SU-DHL-6 (cell line): ENCODE results near the gene C3orf22.

Experiments
- H2AFZ ChIP-seq: fragments of 200-600 bp; sonication (generic); 2 replicates; pipeline ENCODE4 v1.6.1; 2014; ENCODE audit warnings: low read depth, mild to moderate bottlenecking, moderate library complexity, mixed read lengths, antibody characterized with exemption, low read length; ENCODE audit not compliant: severe bottlenecking
- H3F3A ChIP-seq: fragments of 200-600 bp; shearing (Covaris generic); 2 replicates; pipeline ENCODE4 v1.6.0; 2016; ENCODE audit warnings: antibody characterized with exemption, mild to moderate bottlenecking; ENCODE audit not compliant: insufficient read depth
- H3K27ac ChIP-seq: fragments of 200-600 bp; sonication (generic); 2 replicates; pipeline ENCODE4 v1.5.1; 2016; ENCODE audit warnings: low read depth, mild to moderate bottlenecking, low read length, moderate library complexity, mixed read lengths
- H3K27me3 ChIP-seq: fragments of 200-600 bp; sonication (generic), shearing (Covaris generic); 2 replicates; pipeline ENCODE4 v1.6.0; 2014; ENCODE audit warnings: mild to moderate bottlenecking, low read length
- H3K36me3 ChIP-seq: fragments of 200-600 bp; sonication (generic); 2 replicates; pipeline ENCODE4 v1.6.1; 2014; ENCODE audit warnings: mild to moderate bottlenecking, low read length, mixed read lengths
- H3K4me2 ChIP-seq: fragments of 300-600, 200-600 bp; shearing (Covaris generic), sonication (generic); 2 replicates; pipeline ENCODE4 v1.6.0; 2014; ENCODE audit warnings: low read length, low read depth, mild to moderate bottlenecking; ENCODE audit not compliant: poor library complexity, severe bottlenecking
- H3K4me3 ChIP-seq: fragments of 200-600 bp; sonication (generic); 2 replicates; pipeline ENCODE4 v1.5.1; 2014; ENCODE audit warnings: antibody characterized with exemption, low read length, mild to moderate bottlenecking, mixed read lengths; ENCODE audit not compliant: insufficient read depth, poor library complexity, severe bottlenecking
- H3K79me2 ChIP-seq: fragments of 200-600 bp; sonication (generic); 2 replicates; pipeline ENCODE4 v1.6.1; 2014; ENCODE audit warnings: mild to moderate bottlenecking, low read length, moderate library complexity; ENCODE audit not compliant: insufficient read depth
- H3K9ac ChIP-seq: fragments of 200-600 bp; sonication (generic); 2 replicates; pipeline ENCODE4 v1.7.0; 2014; ENCODE audit warnings: mild to moderate bottlenecking, low read length
- H3K9me2 ChIP-seq: fragments of 200-600 bp; sonication (generic); replicated peaks from 2 replicates; pipeline ENCODE4 v1.6.1; 2014; ENCODE audit warnings: low read length; ENCODE audit not compliant: insufficient read depth
- H3K9me3 ChIP-seq: fragments of 200-600 bp; sonication (generic); 2 replicates; pipeline ENCODE4 v1.6.1; 2014; ENCODE audit warnings: low read length, mixed read lengths; ENCODE audit not compliant: insufficient read depth
- H4K20me1 ChIP-seq: fragments of 200-600 bp; sonication (generic); 2 replicates; pipeline ENCODE4 v1.6.1; 2014; ENCODE audit warnings: low read depth, mild to moderate bottlenecking, antibody characterized with exemption, low read length, moderate library complexity, mixed read lengths
- CTCF ChIP-seq: fragments of 200-600 bp; sonication (generic); IDR thresholded peaks from one replicate; pipeline ENCODE4 v1.5.1; 2017; ENCODE audit warnings: antibody characterized with exemption, mild to moderate bottlenecking, low read length, moderate library complexity; ENCODE audit not compliant: insufficient read depth, poor library complexity, severe bottlenecking
- EZH2phosphoT487 ChIP-seq: fragments of 200-600 bp; sonication (generic), shearing (Covaris generic); conservative IDR thresholded peaks from 2 replicates; pipeline ENCODE4 v1.6.1; 2018; ENCODE audit warnings: mild to moderate bottlenecking, antibody characterized with exemption, low read length, moderate library complexity, mixed read lengths

Gene C3orf22

GRCh38 chr3:126550488-126551051 is 8.2 kb downstream of the C3orf22 start:
- Histone ChIP-seq H3K9me3 (no peaks in the 10 kb centered on the region), H3K79me2 (no peaks in the 10 kb centered on the region), H3K9ac (no peak overlapping the region), H3K4me3 (no peak overlapping the region), H3K36me3 (no peaks in the 10 kb centered on the region), H3K27me3 (no peaks in the 10 kb centered on the region), H3K27ac (no peak overlapping the region), H3K4me2 (no peak overlapping the region), H4K20me1 (no peaks in the 10 kb centered on the region), H2AFZ (no peak overlapping the region), H3F3A (no peaks in the 10 kb centered on the region), H3K9me2 (no peaks in the 10 kb centered on the region)
- TF ChIP-seq EZH2phosphoT487 (no peak), CTCF (no peak)

- no peak overlapping the region for H3K27ac ChIP-seq
- H3K4me3 ChIP-seq = no peak overlapping the region
- no peaks in the 10 kb centered on the region for H3K9me2 ChIP-seq
- no peaks in the 10 kb centered on the region for H3K9me3 ChIP-seq
- no peaks in the 10 kb centered on the region for H3F3A ChIP-seq
- H4K20me1 ChIP-seq = no peaks in the 10 kb centered on the region
- no peak overlapping the region for H2AFZ ChIP-seq
- H3K4me2 ChIP-seq = no peak overlapping the region
- no peak overlapping the region for H3K9ac ChIP-seq
- no peak for TF ChIP-seq CTCF
- TF ChIP-seq EZH2phosphoT487 = no peak
- no peaks in the 10 kb centered on the region for H3K36me3 ChIP-seq
- no peaks in the 10 kb centered on the region for H3K79me2 ChIP-seq
- H3K27me3 ChIP-seq = no peaks in the 10 kb centered on the region
These were observed 8.8 kb downstream of the C3orf22 start for GRCh38 chr3:126549861-126550487.

- no peaks in the 10 kb centered on the region for H3K36me3 ChIP-seq
- H3F3A ChIP-seq = no peaks in the 10 kb centered on the region
- H3K9me3 ChIP-seq = no peaks in the 10 kb centered on the region
- H3K4me2 ChIP-seq = no peak overlapping the region
- no peak overlapping the region for H2AFZ ChIP-seq
- H3K4me3 ChIP-seq = no peak overlapping the region
- H3K9me2 ChIP-seq = no peaks in the 10 kb centered on the region
- TF ChIP-seq EZH2phosphoT487 (no peak), CTCF (no peak)
- no peaks in the 10 kb centered on the region for H4K20me1 ChIP-seq
- no peaks in the 10 kb centered on the region for H3K27me3 ChIP-seq
- H3K9ac ChIP-seq = no peak overlapping the region
- H3K27ac ChIP-seq = no peak overlapping the region
- no peaks in the 10 kb centered on the region for H3K79me2 ChIP-seq
These were observed 9.9 kb downstream of the C3orf22 start for GRCh38 chr3:126548556-126549466.
